Measurements from ENCODE around the gene ARL4A.

ARL4A gene

DNA sequence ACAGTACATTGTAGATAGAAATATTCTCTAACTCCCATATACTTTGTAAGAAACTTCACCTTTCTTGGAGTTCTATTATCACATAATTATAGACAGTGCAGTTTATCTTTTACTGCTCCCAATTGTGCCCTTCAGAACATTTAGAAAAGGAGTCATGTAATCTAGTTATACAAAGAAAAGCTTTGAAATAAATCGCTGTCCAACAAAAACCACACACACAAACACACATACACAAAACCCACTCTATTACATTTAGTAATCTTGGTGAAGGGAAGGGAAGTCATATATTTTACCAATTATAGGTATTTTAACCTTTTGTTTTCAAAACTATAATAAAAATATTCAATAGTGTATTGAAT lies 26.9 kb downstream of the ARL4A start:
- TF ChIP-seq SNAI2 (CRISPR knock-in tag; IDR thresholded peaks at IDR 0.05) (no peak), CSDC2 (CRISPR knock-in tag; IDR thresholded peaks at IDR 0.05) (no peak), GLIS3 (CRISPR knock-in tag; IDR thresholded peaks at IDR 0.05) (no peak), OSR1 (CRISPR knock-in tag; IDR thresholded peaks at IDR 0.05) (no peak), ZFP3 (CRISPR knock-in tag; IDR thresholded peaks at IDR 0.05) (no peak), BACH2 (CRISPR knock-in tag; IDR thresholded peaks at IDR 0.05; ENCODE audit: borderline replicate concordance) (no peak), RARB (CRISPR knock-in tag; IDR thresholded peaks at IDR 0.05) (no peak), ZFP30 (CRISPR knock-in tag; IDR thresholded peaks at IDR 0.05) (no peak), ZNF70 (CRISPR knock-in tag; IDR thresholded peaks at IDR 0.05) (no peak), ISL1 (CRISPR knock-in tag; IDR thresholded peaks at IDR 0.05) (no peak), ZNF8 (CRISPR knock-in tag; IDR thresholded peaks at IDR 0.05) (no peak), TOX (CRISPR knock-in tag; IDR thresholded peaks at IDR 0.05; ENCODE audit: borderline replicate concordance) (no peak), ESRRG (CRISPR knock-in tag; IDR thresholded peaks at IDR 0.05) (no peak), ZC3H10 (CRISPR knock-in tag; IDR thresholded peaks at IDR 0.05) (no peak)
- TF ChIP-seq, protein P1, sequence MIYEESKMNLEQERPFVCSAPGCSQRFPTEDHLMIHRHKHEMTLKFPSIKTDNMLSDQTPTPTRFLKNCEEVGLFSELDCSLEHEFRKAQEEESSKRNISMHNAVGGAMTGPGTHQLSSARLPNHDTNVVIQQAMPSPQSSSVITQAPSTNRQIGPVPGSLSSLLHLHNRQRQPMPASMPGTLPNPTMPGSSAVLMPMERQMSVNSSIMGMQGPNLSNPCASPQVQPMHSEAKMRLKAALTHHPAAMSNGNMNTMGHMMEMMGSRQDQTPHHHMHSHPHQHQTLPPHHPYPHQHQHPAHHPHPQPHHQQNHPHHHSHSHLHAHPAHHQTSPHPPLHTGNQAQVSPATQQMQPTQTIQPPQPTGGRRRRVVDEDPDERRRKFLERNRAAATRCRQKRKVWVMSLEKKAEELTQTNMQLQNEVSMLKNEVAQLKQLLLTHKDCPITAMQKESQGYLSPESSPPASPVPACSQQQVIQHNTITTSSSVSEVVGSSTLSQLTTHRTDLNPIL (CRISPR knock-in tag; IDR thresholded peaks at IDR 0.05; ENCODE audit: low read depth) = no peak
- TF ChIP-seq, protein P2, sequence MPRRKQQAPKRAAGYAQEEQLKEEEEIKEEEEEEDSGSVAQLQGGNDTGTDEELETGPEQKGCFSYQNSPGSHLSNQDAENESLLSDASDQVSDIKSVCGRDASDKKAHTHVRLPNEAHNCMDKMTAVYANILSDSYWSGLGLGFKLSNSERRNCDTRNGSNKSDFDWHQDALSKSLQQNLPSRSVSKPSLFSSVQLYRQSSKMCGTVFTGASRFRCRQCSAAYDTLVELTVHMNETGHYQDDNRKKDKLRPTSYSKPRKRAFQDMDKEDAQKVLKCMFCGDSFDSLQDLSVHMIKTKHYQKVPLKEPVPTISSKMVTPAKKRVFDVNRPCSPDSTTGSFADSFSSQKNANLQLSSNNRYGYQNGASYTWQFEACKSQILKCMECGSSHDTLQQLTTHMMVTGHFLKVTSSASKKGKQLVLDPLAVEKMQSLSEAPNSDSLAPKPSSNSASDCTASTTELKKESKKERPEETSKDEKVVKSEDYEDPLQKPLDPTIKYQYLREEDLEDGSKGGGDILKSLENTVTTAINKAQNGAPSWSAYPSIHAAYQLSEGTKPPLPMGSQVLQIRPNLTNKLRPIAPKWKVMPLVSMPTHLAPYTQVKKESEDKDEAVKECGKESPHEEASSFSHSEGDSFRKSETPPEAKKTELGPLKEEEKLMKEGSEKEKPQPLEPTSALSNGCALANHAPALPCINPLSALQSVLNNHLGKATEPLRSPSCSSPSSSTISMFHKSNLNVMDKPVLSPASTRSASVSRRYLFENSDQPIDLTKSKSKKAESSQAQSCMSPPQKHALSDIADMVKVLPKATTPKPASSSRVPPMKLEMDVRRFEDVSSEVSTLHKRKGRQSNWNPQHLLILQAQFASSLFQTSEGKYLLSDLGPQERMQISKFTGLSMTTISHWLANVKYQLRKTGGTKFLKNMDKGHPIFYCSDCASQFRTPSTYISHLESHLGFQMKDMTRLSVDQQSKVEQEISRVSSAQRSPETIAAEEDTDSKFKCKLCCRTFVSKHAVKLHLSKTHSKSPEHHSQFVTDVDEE (CRISPR knock-in tag; IDR thresholded peaks at IDR 0.05) = no peak
- ATAC-seq = no peak

DNA sequence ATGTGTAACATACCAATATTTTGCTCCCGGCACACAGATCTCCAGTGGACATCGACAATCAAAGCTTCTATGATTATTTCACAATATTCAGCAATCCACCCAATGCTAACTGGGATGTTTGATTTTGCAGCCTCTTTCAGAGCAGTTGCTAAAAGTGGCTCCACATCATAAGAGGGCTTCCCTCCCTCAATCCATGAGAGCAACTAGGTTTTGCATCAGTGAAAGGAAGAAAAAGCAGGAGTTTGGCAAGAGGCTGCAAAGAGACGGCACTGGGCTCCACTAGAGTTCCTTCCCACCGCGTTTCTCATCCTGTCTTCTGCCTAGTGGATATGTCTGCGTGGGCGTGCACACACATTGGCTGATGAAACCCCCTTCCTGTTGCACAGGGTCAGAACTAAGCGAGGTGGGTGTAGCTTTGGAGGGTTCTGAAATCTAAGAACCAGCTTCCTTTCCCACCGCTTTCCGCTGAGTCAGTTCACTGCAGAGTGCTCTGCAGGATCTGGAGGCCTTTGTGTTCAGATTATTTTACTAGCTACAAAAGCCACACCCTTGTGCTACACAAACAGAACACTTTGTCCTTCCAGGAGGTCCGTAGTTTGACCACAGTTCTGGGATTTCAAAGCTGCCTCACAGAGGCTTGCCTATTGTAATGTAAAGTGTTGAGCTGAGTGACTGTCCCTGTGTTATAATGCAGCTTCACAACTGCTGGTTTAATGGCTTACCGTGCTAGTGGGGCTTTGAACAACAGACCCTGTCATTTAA lies 28.1 kb downstream of the ARL4A start:
- 0 out of 3 replicates have a peak, but pooled peaks have one; percentile 12 for ATAC-seq
- TF ChIP-seq CSDC2 (CRISPR knock-in tag; IDR thresholded peaks at IDR 0.05) (no peak), TCF4 (CRISPR knock-in tag; IDR thresholded peaks at IDR 0.05; ENCODE audit: borderline replicate concordance) (no peak), OSR1 (CRISPR knock-in tag; IDR thresholded peaks at IDR 0.05) (no peak), PPARA (CRISPR knock-in tag; IDR thresholded peaks at IDR 0.05; ENCODE audit: borderline replicate concordance) (no peak), ISL1 (CRISPR knock-in tag; IDR thresholded peaks at IDR 0.05) (no peak)

DNA sequence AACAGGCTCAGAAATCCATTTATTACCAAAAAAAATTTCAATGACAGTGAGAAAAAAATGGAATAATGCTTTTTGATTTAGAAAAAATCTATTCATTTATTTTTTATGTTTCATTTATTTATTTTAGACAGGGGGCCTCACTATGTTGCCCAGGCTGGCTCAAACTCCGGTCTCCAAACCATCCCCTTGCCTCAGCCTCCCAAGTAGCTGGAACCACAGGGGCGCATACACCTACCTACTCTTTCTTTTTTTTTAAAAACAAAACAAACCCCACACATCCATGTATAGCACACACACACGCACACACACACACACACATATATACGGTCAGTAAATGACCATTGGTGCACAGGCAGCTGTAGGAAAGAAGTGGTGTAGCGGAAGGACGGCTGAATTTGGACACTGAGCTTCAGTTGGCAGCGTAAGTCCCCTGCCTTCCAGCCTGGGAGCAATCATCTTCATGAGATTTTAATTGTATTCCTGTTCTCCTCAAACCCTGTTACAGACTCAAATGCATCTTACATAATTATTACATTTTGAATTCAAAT lies 28.8 kb downstream of the ARL4A start:
- TF ChIP-seq BACH2 (CRISPR knock-in tag; IDR thresholded peaks at IDR 0.05; ENCODE audit: borderline replicate concordance) (no peak), ZFP3 (CRISPR knock-in tag; IDR thresholded peaks at IDR 0.05) (no peak), GLIS3 (CRISPR knock-in tag; IDR thresholded peaks at IDR 0.05) (no peak), TOX (CRISPR knock-in tag; IDR thresholded peaks at IDR 0.05; ENCODE audit: borderline replicate concordance) (no peak), ZC3H10 (CRISPR knock-in tag; IDR thresholded peaks at IDR 0.05) (no peak)
- TF ChIP-seq, protein P1 (CRISPR knock-in tag; IDR thresholded peaks at IDR 0.05; ENCODE audit: low read depth) = no peak
- ATAC-seq = no peak

DNA sequence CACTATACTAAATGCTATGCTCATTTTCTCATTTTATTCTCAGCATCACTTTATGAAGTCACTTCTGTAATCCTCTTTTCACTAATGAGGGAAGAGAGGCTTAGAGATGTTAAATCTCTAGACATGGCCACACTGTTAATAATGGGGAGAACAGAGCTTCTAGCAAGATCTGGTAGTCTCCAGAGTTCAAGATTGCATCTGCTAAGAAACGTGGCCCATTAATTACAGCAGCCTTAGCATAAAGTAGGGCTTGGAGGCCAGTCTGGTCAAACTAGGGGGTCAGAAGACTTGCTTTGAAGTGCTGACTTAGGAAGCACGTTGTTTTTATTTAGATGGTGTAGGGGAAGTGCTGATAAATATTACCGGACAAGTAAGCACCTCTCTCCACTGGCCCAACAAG lies 29.3 kb downstream of the ARL4A start:
- no peak for ATAC-seq
- TF ChIP-seq ZFP30 (CRISPR knock-in tag; IDR thresholded peaks at IDR 0.05) (no peak), PPARA (CRISPR knock-in tag; IDR thresholded peaks at IDR 0.05; ENCODE audit: borderline replicate concordance) (no peak), SNAI2 (CRISPR knock-in tag; IDR thresholded peaks at IDR 0.05) (no peak), ARNTL (CRISPR knock-in tag; IDR thresholded peaks at IDR 0.05; ENCODE audit: borderline replicate concordance, low read depth) (no peak), RARB (CRISPR knock-in tag; IDR thresholded peaks at IDR 0.05) (no peak), GLIS3 (CRISPR knock-in tag; IDR thresholded peaks at IDR 0.05) (no peak), ESRRG (CRISPR knock-in tag; IDR thresholded peaks at IDR 0.05) (no peak), TOX (CRISPR knock-in tag; IDR thresholded peaks at IDR 0.05; ENCODE audit: borderline replicate concordance) (no peak), ZC3H10 (CRISPR knock-in tag; IDR thresholded peaks at IDR 0.05) (no peak), ISL1 (CRISPR knock-in tag; IDR thresholded peaks at IDR 0.05) (no peak), OSR1 (CRISPR knock-in tag; IDR thresholded peaks at IDR 0.05) (no peak), ZNF565 (CRISPR knock-in tag; conservative IDR thresholded peaks at IDR 0.05; ENCODE audit: low read depth) (no peak)
- TF ChIP-seq, protein P2 (CRISPR knock-in tag; IDR thresholded peaks at IDR 0.05) = no peak
- TF ChIP-seq, protein P3, sequence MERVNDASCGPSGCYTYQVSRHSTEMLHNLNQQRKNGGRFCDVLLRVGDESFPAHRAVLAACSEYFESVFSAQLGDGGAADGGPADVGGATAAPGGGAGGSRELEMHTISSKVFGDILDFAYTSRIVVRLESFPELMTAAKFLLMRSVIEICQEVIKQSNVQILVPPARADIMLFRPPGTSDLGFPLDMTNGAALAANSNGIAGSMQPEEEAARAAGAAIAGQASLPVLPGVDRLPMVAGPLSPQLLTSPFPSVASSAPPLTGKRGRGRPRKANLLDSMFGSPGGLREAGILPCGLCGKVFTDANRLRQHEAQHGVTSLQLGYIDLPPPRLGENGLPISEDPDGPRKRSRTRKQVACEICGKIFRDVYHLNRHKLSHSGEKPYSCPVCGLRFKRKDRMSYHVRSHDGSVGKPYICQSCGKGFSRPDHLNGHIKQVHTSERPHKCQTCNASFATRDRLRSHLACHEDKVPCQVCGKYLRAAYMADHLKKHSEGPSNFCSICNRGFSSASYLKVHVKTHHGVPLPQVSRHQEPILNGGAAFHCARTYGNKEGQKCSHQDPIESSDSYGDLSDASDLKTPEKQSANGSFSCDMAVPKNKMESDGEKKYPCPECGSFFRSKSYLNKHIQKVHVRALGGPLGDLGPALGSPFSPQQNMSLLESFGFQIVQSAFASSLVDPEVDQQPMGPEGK (CRISPR knock-in tag; IDR thresholded peaks at IDR 0.05; ENCODE audit: borderline replicate concordance) = no peak
- TF ChIP-seq, protein P4, sequence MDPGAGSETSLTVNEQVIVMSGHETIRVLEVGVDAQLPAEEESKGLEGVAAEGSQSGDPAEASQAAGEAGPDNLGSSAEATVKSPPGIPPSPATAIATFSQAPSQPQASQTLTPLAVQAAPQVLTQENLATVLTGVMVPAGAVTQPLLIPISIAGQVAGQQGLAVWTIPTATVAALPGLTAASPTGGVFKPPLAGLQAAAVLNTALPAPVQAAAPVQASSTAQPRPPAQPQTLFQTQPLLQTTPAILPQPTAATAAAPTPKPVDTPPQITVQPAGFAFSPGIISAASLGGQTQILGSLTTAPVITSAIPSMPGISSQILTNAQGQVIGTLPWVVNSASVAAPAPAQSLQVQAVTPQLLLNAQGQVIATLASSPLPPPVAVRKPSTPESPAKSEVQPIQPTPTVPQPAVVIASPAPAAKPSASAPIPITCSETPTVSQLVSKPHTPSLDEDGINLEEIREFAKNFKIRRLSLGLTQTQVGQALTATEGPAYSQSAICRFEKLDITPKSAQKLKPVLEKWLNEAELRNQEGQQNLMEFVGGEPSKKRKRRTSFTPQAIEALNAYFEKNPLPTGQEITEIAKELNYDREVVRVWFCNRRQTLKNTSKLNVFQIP (CRISPR knock-in tag; IDR thresholded peaks at IDR 0.05; ENCODE audit: borderline replicate concordance, low read depth) = no peak

Data from SK-N-SH treated with all-trans-retinoic acid at 6 μM for 48 hours (cell line).